ENCODE measurements around the gene FGF8.

FGF8 gene

DNA sequence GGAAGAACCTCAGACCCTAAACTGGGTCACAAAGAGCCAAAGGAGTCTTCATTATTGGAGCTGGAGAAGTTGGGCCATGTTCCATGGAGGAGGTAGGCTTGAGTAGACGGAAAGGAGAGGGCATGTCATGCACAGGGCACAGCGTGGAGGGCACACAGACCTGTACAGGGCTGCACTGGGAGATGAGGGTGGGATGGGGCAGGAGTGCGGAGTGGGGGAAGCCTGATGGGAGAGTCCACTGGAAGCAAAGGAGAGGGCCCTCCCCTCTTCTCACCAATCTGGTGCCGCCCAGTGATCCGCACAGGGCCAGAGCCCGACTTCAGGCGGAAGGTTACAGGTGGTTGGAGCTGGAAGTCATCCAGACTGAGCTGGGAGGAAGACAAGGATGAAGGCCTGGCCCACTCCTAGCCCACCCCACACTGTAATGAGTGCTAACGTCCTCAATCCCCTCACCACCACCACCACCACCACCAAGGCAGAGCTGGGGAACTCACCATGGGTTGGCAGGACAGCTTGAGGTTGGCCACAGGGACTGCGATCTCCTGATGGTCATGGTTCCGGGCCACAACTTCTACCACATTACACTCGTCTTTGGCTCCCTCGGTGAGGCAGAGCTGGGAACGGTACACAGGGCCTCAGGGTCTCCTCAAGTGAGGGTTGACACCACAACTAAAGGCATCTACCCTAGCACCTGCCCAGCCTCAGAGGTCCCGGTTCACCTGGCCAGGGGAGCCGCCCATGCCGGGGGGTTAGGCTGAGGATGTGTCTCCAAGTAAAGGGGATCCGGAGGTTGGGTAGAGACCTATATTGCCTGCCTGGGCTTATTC is 6.3 kb upstream of the FGF8 start:
- no peak for DNase-seq

GRCh38 chr10:101781655-101781983 is 5.7 kb upstream of the FGF8 start:
- no peak for DNase-seq

DNA sequence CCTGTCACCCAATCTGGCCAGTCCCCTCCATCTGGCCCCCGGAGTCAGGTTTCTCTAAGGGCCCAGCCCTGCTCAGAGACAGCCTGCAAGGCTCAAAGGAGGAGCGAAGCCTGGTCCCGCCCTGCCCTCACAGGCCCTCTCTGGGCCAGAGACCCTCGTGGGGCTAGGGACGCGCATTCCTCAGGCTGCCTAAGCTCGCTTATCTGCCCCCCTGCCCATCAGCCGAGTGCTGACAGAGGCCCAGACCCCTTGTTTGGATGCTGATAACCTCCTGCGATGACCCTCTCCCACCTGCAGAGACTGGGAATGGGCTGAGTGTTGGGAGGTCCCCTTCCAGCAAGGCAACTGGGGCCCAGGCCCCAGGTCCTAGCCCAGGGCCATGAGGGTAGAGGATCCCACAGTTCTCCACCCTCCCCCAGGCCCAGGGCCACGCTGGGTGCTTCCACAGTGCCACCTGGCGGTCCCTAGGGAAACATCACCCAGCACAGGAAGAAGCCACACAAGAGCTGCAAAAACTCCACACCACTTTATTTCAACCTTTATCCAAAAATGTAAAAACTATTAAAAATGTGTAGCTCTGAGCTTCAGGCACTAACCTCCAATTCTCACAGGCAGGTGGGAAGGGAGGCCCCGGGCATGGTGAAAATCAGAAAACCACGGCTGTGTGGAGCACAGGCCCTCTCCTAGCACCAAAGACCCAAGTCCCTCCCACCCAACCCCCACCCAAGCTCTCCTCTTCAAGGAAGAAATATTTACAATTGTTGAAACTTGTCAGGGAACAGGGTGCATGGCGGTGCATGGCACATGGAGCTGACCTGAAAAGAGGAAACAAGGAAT is 5.1 kb upstream of the FGF8 start:
- peak; percentile 73 to 75 for DNase-seq

GRCh38 chr10:101780187-101780817 is 4.4 kb upstream of the FGF8 start:
- DNase-seq, result no peak

GRCh38 chr10:101779544-101780186 is 3.8 kb upstream of the FGF8 start:
- DNase-seq, result peak; percentile 78 to 82

DNA sequence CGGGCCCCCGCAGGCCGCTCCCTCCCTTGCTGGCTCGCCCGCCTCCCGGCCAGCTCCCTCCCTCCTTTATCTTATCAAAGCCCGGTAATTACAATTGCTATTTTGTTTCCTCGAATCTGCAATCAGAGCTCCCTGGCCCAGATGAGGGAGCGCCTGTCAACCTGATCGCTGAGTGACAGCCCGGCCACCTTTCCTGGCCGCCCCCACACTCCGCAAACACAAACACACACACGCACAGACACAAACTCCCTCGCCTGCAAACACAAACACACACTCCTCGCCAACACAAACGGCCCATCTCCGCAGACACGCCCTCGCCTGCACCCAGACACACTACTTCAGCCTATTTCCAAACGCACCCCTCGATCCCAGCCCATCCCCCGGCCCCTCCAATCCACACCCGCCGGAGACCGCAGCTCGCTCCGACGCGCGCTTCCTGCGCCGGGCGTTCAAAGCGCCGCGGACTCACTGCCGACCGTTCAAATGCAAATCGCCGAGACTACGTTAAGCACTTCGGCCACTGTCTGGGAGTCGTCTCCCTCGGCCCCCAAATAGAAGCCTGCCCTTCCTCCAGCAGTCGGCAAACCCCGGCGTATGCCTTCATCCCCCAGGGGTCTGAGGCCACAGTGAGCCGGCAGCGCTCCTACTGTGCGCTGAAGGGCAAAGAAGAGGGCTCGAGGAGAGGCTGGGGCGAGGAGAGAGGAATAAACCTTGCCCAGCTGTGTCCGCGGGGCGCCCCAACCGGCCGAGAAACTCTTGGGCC is 3.0 kb upstream of the FGF8 start:
- peak in 1 of 2 donors; percentile 13 for DNase-seq

DNA sequence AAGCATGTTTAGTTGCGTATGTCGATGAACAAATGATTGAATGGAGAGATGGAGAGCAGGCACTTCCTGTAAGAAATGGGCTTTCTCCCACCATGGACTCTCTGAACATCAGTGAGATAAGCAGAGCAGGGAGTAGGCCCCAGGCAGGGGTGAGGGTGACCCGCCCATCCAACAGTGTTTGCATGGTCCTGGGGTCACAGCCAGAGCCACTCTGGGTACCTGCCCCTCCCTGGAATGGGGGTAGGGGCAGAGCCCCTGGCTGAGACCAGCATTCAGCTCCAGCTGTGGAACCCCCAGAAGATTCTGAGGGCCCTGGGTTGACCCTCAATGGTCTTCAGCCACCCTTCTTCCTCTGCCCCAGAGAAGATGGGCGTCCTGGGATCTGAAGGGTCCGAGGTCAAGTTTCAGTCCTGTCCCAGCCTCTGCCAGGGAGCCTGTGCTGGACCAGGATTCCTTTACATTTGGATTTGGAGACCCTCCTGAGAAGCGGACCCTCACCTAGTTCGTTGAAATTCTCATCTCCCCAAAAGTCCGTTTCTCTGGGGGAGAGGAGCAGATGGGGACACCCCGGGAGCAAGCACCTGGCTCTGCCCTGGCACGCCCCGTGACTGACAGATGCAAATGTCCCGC is 2.4 kb upstream of the FGF8 start:
- no peak for DNase-seq

GRCh38 chr10:101777619-101778145 is 1.8 kb upstream of the FGF8 start:
- no peak for DNase-seq

DNA sequence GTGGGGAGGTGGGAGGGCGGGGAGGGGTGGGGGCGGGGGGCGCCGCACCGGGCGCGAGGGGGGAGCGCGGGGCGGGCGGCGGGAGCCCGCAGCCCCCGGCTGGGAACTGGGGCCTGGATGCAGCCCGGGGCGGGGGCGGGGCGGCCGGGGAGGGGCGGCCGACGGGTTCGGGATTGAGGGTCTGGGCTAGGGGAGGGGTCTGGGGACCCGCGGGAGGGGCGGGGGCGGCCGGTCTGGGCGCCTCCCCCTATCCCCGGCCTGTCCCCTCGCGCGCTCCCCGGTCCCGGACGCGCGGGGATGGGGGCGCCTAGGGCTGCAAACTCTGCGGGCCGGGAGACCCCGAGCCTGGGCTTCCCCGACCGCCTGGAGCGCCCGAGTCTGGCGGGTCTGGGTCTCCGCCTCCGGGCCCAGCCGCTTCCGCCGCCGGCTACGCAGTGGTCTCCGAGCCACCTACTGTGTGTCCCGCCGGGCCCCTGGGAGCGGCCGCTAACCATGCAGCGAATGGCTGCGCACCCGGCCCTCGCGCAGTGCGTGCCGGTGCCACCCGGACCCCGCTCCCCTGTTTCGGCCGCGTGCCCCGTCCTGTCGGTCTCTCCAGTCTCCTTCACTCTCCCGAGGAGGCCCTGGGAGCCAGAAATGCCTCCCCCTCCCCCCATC is 375 bp upstream of the FGF8 start:
- DNase-seq, result no peak

DNA sequence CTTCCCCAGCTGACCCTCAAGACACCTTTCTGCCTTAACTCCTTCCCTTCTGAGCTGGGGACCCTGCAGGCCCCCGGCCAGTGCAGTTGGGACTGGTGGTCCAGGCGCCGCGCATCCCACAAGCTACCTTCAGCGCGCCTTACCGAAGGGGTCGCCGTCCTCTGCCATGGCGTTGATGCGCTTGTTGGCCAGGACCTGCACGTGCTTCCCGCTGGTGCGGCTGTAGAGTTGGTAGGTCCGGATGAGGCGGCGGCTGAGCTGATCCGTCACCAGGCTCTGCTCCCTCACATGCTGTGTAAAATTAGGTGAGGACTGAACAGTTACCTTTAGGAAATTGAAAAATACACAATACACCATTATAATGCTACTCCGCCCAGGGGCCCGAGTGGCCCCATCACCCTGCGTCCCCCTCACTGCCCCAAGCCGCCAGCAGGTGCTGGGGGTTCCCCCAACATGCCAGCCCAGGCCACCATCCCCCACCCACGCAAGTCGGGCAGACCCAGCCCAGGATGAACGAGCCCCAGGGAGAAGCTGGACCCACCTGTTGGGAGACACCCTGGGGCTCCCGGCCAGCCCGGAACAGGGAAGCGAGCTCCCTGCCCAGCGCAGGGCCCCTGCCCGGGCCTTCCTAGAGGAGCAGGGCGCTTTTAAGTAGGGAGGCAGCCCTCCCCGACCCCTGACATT is 1.2 kb downstream of the FGF8 start:
- no peak for DNase-seq

GRCh38 chr10:101773923-101774588 is 1.9 kb downstream of the FGF8 start:
- no peak for DNase-seq

DNA sequence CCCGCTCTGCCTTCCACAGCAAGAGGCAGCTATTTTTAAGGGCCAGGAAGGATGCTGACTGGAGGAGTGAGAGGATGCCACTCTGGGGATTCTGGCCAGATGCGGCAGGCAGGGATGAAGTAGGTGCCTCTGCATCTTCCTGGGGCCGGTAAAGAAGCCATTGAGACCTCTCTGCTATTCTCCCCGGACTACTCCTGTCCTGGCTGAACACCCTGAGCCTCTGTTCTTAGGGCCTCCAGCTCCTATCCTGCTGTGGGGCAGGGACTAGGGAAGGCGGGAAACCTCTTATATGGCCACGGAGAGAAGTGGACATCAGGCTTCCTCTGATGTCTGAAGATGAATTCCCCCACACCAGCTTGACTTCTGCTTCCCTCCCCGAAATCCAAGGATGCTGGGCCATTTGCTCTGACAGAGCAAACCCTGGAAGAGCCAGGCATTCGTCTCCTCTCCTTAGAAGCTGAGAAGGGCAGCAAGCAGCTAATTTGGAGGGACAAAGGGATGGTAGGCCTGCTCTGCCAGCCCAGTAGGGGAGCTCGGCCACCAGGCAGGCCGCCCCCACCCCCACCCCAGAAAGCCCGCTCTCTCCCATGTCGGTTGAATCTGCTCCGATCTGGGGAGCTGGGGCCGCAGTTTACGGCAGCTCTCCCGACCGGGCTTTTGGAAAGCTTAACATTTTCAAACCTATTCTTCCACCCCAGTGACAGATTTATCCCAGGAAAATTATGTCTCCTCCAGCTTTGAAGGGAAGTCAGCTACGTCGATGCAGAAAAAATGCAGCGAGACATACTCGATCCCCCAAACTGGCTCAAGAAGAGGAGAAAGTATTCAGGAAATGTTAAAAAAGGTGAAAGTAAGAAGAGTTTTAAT is 2.8 kb downstream of the FGF8 start:
- DNase-seq, result no peak

DNA sequence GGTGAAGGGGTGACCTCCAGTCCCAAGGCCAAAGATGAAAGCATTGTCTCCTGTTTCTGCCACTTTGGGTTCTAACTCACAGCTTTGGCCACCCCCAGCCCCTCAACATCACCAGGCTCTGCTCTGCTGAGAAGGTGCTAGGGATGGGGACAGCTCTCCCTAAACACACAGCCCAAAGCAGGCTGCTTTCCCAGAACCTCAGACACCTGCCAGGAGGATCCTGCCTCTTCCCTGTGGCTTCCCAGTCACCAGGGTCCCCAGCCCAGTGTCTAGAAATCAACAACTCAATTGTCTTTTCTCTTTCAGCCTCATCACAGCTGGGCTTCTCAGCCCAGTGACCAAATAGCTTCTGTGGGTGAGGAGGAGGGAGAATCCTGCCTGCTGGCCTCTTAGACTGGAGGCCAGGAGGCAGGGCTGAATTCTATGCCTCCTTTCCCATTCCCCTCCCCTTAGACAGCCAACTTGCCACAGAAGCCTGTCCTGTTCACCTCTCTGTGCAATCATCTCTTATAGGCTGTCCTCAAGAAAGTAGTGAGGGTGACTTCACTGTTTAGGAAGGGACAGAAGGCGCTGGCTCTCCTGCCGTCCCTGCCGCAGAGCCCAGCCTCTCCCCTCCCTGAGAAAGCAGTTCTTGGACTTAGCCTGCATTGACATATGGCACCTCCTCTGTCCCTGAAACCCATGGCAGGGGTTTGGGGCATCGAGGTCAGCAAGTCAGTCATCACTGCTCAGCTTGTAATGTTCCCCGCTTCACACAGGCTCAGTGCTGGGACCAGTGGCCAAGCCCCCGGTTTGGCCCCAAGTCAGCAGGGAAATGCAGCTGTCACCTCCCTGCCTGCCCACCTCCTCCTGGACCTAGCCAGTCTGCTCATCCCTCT is 3.7 kb downstream of the FGF8 start:
- DNase-seq, result no peak

DNA sequence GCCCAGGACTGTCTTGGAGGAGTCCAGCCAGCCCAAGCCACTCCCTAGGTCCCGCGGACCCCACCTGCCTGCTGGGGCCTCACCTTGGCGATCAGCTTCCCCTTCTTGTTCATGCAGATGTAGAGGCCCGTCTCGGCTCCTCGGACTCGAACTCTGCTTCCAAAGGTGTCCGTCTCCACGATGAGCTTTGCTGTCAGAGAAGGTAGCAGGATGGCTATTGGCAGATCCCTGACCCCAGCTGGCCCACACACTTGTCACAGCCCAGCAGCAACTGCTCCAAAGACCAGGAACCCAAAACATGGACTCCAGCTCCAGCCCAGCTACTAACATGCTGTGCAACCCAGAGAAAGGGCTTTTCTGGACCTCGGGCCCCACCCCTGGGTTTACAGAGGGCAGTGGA is 4.5 kb downstream of the FGF8 start:
- no peak for DNase-seq

DNA sequence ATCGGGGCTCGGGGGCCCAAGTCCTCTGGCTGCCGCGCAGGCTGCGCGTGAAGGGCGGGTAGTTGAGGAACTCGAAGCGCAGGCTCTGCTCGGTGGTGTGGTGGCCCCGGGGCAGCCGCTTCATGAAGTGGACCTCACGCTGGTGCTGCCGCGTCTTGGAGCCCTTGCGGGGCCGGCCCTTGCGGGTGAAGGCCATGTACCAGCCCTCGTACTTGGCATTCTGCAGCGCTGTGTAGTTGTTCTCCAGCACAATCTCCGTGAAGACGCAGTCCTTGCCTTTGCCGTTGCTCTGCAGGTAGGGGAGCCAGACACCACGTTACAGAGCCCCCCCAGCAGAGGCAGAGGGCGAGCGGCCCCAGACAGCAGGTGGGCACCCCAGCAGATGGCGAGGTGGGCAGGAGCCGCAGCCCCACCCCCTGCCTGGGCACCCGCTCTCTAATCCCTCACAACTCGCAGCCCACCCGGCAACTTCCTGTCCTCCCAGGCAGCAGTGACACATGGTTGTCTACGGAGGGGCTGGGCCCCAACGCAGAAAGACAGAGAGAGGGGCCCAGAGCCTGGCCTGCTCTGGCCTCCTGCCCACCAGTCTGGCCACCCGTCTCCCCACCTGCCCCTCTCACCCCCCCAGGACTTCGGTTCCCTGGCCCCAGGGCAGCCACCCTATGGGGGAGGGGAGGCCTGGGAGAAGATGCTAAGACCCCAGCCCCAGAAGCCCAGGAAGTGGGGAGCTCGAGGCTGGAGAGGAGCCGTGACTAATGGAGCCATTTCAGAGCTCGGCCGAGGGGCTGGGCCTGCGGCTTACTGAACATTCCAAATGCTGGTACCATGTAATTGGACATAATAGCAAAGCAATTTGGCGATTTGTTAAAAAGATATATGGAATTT is 5.3 kb downstream of the FGF8 start:
- no peak for DNase-seq

GRCh38 chr10:101769541-101770180 is 6.3 kb downstream of the FGF8 start:
- no peak for DNase-seq

Data from CD4-positive, alpha-beta T cell treated with Interleukin-1 beta for 1 hour (primary cell).